Measurements from ENCODE around the gene ICA1L.
"Not testable (repeated sequence)": the region's sequence is repeated elsewhere in the genome, so short reads cannot be mapped to it uniquely, and the experiment has no call there.

Gene ICA1L

DNA sequence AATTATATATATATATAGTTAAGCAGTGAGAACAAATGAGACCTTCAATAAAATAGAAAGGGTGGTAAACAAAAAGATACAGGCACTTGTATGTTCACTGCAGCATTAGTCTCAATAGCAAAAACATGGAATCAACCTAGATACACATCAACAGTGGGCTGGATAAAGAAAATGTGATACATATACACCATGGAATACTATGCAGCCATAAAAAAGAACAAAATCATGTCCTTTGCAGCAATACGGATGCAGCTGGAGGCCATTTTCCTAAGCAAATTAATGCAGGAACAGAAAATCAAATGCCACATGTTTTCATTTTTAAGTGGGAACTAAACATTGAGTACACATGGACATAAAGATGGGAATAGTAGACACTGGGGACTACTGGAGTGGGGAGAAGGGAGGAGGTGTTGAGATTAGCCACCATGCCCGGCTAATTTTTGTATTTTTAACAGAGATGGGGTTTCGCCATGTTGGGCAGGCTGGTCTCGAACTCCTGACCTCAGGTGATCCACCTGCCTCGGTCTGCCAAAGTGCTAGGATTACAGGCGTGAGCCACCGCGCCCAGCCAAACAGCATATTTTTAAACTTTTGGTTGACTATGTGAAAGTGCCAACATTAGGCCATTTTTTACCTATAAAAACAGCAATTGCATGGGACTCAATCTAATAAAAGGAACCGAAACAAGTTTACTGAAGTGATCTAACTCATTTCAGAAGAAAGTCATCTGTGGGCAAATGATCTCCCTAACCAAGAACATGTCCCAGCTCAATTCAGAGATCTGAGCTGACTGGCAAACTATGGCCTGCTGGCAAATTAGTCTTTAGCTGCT is 23.7 kb downstream of the ICA1L start:
- DNase-seq (ENCODE audit: low read depth in 2 of 2) = no peak

GRCh38 chr2:202844656-202845055 is 26.9 kb downstream of the ICA1L start:
- no peak for DNase-seq (ENCODE audit: low read depth in 2 of 2)

- DNase-seq (ENCODE audit: low read depth in 2 of 2) = no peak
These were observed 28.9 kb downstream of the ICA1L start for GRCh38 chr2:202842690-202843089.

GRCh38 chr2:202841090-202841867 is 30.3 kb downstream of the ICA1L start:
- DNase-seq (ENCODE audit: low read depth in 2 of 2) = no peak

- DNase-seq (ENCODE audit: low read depth in 2 of 2) = peak; percentile 4 to 31
These were observed 40.0 kb downstream of the ICA1L start for GRCh38 chr2:202831242-202832220.

- no peak for DNase-seq (ENCODE audit: low read depth in 2 of 2)
These were observed 46.7 kb downstream of the ICA1L start for GRCh38 chr2:202824901-202825300.

GRCh38 chr2:202822411-202822810 is 49.2 kb downstream of the ICA1L start:
- no peak for DNase-seq (ENCODE audit: low read depth in 2 of 2)

GRCh38 chr2:202821206-202822160 is 50.1 kb downstream of the ICA1L start:
- no peak for DNase-seq (ENCODE audit: low read depth in 2 of 2)

DNA sequence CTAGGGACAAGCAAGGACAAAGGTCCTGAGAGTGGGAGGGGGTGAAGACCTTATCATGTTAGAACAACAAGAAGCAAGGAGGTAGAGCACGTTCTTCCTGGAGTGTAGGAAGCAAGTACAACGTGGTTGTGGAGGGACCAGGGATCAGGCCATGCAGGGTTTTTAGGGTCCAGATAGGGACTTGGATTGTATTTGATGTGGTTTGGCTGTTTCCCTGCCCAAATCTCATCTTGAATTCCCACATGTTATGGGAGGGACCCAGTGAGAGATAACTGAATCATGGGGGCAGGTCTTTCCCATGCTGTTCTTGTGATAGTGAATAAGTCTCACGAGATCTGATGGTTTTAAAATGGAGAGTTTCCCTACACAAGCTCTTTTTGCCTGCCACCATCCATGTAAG is 53.2 kb downstream of the ICA1L start:
- DNase-seq (ENCODE audit: low read depth in 2 of 2) = no peak

DNA sequence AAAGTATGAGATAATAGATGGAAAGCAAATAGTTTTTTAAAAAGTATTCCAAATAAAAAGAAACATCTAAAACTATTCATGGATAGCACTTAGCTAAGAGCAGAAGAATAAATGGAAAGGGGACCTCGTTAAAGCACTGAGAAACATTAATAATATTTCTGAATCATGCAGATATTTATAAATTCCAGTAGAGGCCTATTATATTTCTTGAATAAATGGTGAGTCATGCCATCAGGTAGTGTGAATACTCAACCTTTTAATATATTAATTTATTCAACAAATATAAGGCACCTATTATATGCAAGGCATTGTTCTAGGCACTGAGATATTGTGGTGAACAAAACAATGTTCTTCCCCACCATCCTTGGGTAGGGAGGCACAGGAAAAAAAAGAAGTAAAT is 53.8 kb downstream of the ICA1L start:
- DNase-seq (ENCODE audit: low read depth in 2 of 2) = no peak

DNA sequence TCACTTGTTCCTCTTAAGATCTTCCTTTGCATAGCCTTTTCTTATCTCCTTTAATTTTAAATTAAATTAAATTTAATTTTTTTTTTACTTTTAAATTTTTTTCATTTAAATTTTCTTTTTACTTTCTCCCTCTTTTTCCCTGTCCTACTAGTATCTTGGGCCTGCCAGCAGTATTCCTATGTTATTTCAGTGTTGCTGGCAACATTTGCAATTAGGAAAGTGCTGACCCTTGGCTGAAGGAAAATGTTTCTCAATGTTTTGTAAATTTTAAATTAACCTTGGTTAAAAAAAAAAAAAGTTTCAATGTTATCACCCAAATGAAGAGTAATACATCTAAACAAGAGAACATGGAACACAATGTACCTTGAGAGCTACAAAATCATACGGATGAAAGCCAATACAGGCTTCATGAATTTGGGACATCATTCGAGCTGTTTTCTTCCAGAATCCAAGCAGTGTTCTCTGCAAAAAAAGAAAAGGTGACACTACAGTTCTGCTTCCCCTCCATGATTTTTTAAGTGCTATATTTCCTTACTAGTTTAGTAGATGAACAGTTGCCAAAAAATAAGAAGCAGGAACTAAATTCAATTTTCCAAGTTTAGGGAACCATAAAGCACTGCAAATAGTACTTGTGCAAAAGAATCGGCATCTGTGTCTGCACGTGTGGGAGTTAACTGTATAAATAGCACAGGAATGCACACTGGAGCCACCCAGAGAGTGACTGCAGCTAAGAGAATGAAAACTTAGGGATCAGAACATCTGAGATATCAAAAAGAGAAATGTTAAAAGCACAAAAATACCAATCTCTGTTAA is 55.8 kb downstream of the ICA1L start:
- DNase-seq (ENCODE audit: low read depth in 2 of 2) = no peak

DNA sequence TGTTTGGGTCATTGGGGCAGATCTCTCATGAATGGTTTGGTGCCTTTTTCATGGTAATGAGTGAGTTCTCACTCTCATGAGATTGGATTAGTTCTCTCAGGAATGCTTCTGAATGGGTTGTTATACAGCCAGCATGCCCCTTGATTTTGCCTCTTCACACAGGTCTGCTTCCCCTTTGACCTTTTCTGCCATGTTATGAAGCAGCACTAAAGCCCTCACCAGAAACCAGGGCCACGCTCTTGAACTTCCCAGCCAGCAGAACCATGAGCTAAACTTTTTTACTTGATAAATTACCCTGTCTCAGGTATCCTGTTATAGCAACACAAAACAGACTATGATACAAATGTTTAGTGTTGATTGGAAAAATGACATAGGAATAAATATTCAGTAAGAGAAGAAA is 57.3 kb downstream of the ICA1L start:
- DNase-seq (ENCODE audit: low read depth in 2 of 2) = no peak

DNA sequence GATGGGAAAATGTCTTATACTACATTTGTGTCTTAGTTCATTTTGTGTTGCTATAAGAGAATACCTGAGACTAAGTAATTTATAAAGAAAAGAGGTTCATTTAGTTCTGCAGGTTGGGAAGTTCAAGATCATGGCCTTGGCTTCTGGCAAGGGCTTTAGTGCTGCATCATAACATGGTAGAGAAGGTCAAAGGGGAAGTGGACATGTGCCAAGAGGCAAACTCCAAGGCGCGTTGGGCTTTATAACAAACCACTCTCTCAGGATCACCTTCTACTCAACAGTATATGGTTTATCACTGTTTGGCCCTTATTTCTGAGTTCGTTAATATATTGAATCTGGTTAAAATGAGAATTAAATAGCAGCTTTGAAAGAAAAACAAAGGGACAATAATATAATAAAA is 58.2 kb downstream of the ICA1L start:
- no peak for DNase-seq (ENCODE audit: low read depth in 2 of 2)

GRCh38 chr2:202808754-202809153 is 62.8 kb downstream of the ICA1L start:
- no peak for DNase-seq (ENCODE audit: low read depth in 2 of 2)

- DNase-seq (ENCODE audit: low read depth in 2 of 2) = not testable (repeated sequence)
These were observed 64.0 kb downstream of the ICA1L start for GRCh38 chr2:202807431-202808138.

DNA sequence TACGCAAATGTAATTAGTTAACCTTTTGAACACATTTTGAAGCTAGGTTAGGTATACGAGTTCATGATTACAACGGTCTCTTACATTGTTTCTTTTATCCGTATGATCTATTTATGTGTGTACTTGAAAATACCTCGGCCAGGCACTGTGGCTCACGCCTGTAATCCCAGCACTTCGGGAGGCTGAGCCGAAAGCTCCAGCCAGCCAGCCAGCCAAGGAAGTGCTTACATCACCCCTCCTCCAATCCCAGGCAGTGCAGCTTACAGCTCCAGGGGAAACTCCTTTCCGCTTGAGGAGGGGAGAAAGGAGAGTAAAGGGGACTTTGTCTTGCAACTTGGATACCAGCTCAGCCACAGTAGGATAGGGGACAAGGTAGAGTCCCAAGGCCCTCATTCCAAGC is 65.7 kb downstream of the ICA1L start:
- DNase-seq (ENCODE audit: low read depth in 2 of 2) = not testable (repeated sequence)

GRCh38 chr2:202797944-202798343 is 73.6 kb downstream of the ICA1L start:
- DNase-seq (ENCODE audit: low read depth in 2 of 2) = no peak

- no peak for DNase-seq (ENCODE audit: low read depth in 2 of 2)
These were observed 80.9 kb downstream of the ICA1L start for GRCh38 chr2:202790676-202791075.

GRCh38 chr2:202786842-202787241 is 84.7 kb downstream of the ICA1L start:
- DNase-seq (ENCODE audit: low read depth in 2 of 2) = no peak
